GM12878 (cell line): ENCODE data around the gene TUBA4B. TPM values are rescaled to one million over a fixed set of nuclear protein-coding genes. Genes with fewer than 3 reads are reported as not detected.

Experiments used
- ATAC-seq: fragments of 200-7000 bp; cut with Tn5 transposase; 3 replicates; pipeline ENCODE4 v1.9.1; 2020; ENCODE audit warnings: mild to moderate bottlenecking, moderate library complexity
- BruUV-seq: library from RNA; stranded (reverse); fragments of 400-500 nt; replicated peaks from 2 replicates; lab custom pipeline; 2021; lab: Mats Ljungman, UMichigan
- CTCF ChIA-PET: fragments of 300-600 bp; sonication (Branson Sonifier 250); formaldehyde crosslinking; extraction: SDS; loops from one replicate; lab custom pipeline; 2021; ENCODE audit warnings: inconsistent platforms; lab: Yijun Ruan, JAX
- POLR2A ChIA-PET: fragments of 350-600 bp; formaldehyde crosslinking; extraction: SDS; loops from one replicate; lab custom pipeline; 2021; ENCODE audit warnings: inconsistent platforms; lab: Charles Lee
- RAD21 ChIA-PET: fragments of 300-600 bp; sonication (Branson Sonifier 250); formaldehyde crosslinking; loops from one replicate; lab custom pipeline; 2023; ENCODE audit warnings: antibody characterized with exemption; ENCODE audit not compliant: unreplicated experiment; lab: Charles Lee
- SMC1A ChIA-PET: fragments of 300-600 bp; sonication (Branson Sonifier 250); formaldehyde crosslinking; loops from one replicate; lab custom pipeline; 2023; ENCODE audit not compliant: unreplicated experiment, uncharacterized antibody; lab: Charles Lee
- DNase-seq: peaks from one replicate; pipeline ENCODE4 v3.0.0-alpha.2; 2011; ENCODE audit warnings: low read depth, low spot score
- FAIRE-seq: peaks from 3 replicates; lab custom pipeline; 2011; peaks lifted over from hg19 to GRCh38; lab: Jason Lieb, UNC
- H2AFZ ChIP-seq: 2 replicates; pipeline ENCODE4 v1.6.0; 2011; ENCODE audit warnings: low read depth, low read length, control low read depth; ENCODE audit not compliant: control insufficient read depth
- H3K27ac ChIP-seq: 2 replicates; pipeline ENCODE4 v1.5.1; 2011; ENCODE audit warnings: control low read depth; ENCODE audit not compliant: control insufficient read depth, insufficient read depth
- H3K27me3 ChIP-seq, 2 experiments: replicated peaks in 1 of 2; 2 replicates each; pipeline versions ENCODE4 v1.6.0 to v1.6.1; 2011; ENCODE audit warnings: low read length in 1 of 2; ENCODE audit not compliant: control insufficient read depth in 2 of 2, insufficient read depth in 2 of 2
- H3K36me3 ChIP-seq, 2 experiments: 2 replicates each; pipeline ENCODE4 v1.5.1; 2011; ENCODE audit warnings: low read length in 1 of 2; ENCODE audit not compliant: control insufficient read depth in 2 of 2, insufficient read depth in 2 of 2
- H3K4me1 ChIP-seq: 2 replicates; pipeline ENCODE4 v1.6.1; 2011; ENCODE audit warnings: mild to moderate bottlenecking, low read length, moderate library complexity, mixed read lengths; ENCODE audit not compliant: control insufficient read depth, insufficient read depth
- H3K4me2 ChIP-seq: 2 replicates; pipeline ENCODE4 v1.6.0; 2011; ENCODE audit warnings: control low read depth; ENCODE audit not compliant: control insufficient read depth, insufficient read depth
- H3K4me3 ChIP-seq: fragments of 200-600 bp; sonication (generic); 2 replicates; pipeline ENCODE4 v1.5.1; 2016
- H3K79me2 ChIP-seq: 2 replicates; pipeline ENCODE4 v1.6.0; 2011; ENCODE audit warnings: low read length; ENCODE audit not compliant: control insufficient read depth, insufficient read depth
- H3K9ac ChIP-seq: 2 replicates; pipeline ENCODE4 v1.8.0; 2011; ENCODE audit warnings: low read length, control low read depth, mixed read lengths; ENCODE audit not compliant: control insufficient read depth, insufficient read depth
- H3K9me3 ChIP-seq: replicated peaks from 3 replicates; pipeline ENCODE4 v1.5.1; 2011; ENCODE audit warnings: mild to moderate bottlenecking, low read length; ENCODE audit not compliant: control insufficient read depth, insufficient read depth
- H4K20me1 ChIP-seq: 2 replicates; pipeline ENCODE4 v1.6.0; 2011; ENCODE audit not compliant: control insufficient read depth, insufficient read depth
- SPI1 ChIP-seq: IDR thresholded peaks from 2 replicates; pipeline ENCODE4 v1.6.1; 2011; ENCODE audit warnings: low read depth, mild to moderate bottlenecking, low read length, moderate library complexity, borderline replicate concordance; ENCODE audit not compliant: insufficient read depth
- WGBS: methylation state at CpG from one replicate; pipeline ENCODE4 v1.1.6; 2016; ENCODE audit warnings: low lambda C conversion rate; ENCODE audit not compliant: insufficient replicate concordance, insufficient coverage; ENCODE audit errors: missing lambda C conversion rate; 5-methylcytosine and 5-hydroxymethylcytosine counted together
- in situ Hi-C: fragments of 300-500 bp; cut with MboI; formaldehyde crosslinking; loops from 9 replicates; pipeline ENCODE4 v1.14.3; 2018; ENCODE audit warnings: mixed read lengths
- intact Hi-C: fragments of 100-400 bp; cut with micrococcal nuclease; formaldehyde crosslinking; loops from one replicate; pipeline ENCODE4 v1.14.2; 2022; ENCODE audit not compliant: unreplicated experiment
- polyA plus RNA-seq, 11 experiments: library from polyadenylated mRNA; depleted of rRNA in 4 of 11; unstranded in 6 of 11; stranded (reverse) in 5 of 11; fragments of >200 nt; fragmentation: Nextera tagmentation in 4 of 11; fragmentation: Illumina TruSeq in 1 of 11; extraction: Ambion mirVana in 4 of 11; extraction: Trizol in 1 of 11; gene quantifications; 1 replicate in 1 of 11; 2 replicates in 10 of 11; pipeline versions ENCODE4 v1.2.1 to v1.2.3, GENCODE V29; 2011 to 2016; ENCODE audit warnings: inconsistent platforms in 2 of 11, missing spikeins in 2 of 11, low read depth in 1 of 11
- total RNA-seq, 4 experiments: library from RNA; depleted of rRNA in 3 of 4; stranded (reverse); fragments of >200 nt in 3 of 4; fragmentation: Illumina TruSeq in 1 of 4; extraction: Trizol in 1 of 4; gene quantifications; 2 replicates each; pipeline versions ENCODE4 v1.2.1 to v1.2.3, GENCODE V29; 2013 to 2021
- TF ChIP-seq, protein P1 (sequence below): fragments of 450-650 bp; IDR thresholded peaks from 2 replicates; pipeline ENCODE4 v1.6.1; 2017; ENCODE audit warnings: borderline replicate concordance

The TUBA4B gene
- total and polyA plus RNA-seq, 10 of the 15 experiments (the other 5 are each of a cell fraction or from before 2014, with no cell fraction given), result 0.07 TPM; not detected in 9

DNA sequence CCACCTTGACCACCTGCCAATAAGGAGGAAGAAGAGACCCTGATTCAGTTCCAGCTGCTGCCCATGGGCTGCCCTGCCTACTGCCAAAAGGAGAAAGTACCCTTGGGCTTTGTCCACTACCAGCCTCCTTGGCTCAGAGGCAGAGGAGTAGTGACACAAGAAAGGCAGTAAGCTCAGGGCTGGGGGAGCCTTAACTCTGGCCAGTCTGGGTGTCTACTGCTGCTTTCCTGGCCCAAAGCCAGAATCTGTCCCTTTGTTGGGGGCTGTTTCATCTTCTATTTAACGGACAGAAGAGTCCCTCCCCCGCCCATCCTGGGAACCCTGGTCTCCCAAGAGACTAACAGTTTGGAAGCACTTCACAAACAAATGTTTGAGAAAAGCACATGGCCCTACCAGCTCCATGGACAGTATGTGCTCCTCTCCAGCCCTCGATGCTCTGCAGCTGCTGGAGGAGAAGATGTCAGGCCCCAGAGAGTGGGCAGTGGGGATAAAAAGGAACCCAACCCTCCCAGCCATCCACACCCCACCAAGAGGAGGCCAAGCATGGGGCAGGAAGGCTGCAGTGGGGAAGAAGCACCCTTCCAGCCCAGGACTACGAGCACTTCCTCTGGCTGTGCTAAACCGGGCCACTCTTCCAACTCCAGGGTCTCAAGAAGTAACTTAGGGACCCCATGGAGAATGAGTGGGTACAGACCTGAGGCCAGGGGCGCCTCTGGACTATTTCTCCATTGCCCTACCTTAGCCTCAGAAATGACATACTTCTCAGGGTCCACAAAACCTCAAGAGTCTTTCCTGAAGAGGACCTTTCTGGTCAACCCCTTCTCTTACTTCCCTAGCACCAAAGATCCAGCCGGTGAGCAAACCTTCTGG lies 24.8 kb upstream of the TUBA4B start:
- H3K79me2 ChIP-seq, result peaks cover 44% of the 10 kb centered on the region
- TF ChIP-seq SPI1, result 0 out of 2 replicates have a peak, but pooled peaks have one; percentile 8
- TF ChIP-seq, protein P1, sequence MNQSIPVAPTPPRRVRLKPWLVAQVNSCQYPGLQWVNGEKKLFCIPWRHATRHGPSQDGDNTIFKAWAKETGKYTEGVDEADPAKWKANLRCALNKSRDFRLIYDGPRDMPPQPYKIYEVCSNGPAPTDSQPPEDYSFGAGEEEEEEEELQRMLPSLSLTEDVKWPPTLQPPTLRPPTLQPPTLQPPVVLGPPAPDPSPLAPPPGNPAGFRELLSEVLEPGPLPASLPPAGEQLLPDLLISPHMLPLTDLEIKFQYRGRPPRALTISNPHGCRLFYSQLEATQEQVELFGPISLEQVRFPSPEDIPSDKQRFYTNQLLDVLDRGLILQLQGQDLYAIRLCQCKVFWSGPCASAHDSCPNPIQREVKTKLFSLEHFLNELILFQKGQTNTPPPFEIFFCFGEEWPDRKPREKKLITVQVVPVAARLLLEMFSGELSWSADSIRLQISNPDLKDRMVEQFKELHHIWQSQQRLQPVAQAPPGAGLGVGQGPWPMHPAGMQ, result no peak
- H3K27me3 ChIP-seq, result no peaks in the 10 kb centered on the region

More for the DNA sequence above, 24.8 kb upstream of the TUBA4B start:
- in situ Hi-C loops (no loop called here), intact Hi-C loops (loop anchor here (2.0 kb wide), 1 partner anchor 25 kb away; the partner anchor contains the start of genes TUBA4A and TUBA4B)
- H4K20me1 ChIP-seq, result no peaks in the 10 kb centered on the region
- peaks cover 4 to 28% of the 10 kb centered on the region in 2 experiments for H3K36me3 ChIP-seq
- H3K27ac ChIP-seq, result peak overlapping the region; percentile 87
- H3K4me2 ChIP-seq, result peak overlapping the region; percentile 38
- FAIRE-seq, result no peak
- no TSS peak for BruUV-seq
- SMC1A ChIA-PET, result interaction anchor here (0.8 to 2.7 kb wide), 8 partner anchors 9 to 69 kb away, joined by 3 to 22 read pairs (median 8); partner anchors contain the start of genes ABCB6, GLB1L, STK16 and TUBA4B
- CTCF ChIA-PET, result interaction anchor here (0.7 to 2.8 kb wide), 8 partner anchors 9 to 898 kb away, joined by 3 to 16 read pairs (median 7); partner anchors contain the start of gene ABCB6
- RAD21 ChIA-PET, result interaction anchor here (0.5 to 2.6 kb wide), 11 partner anchors 10 to 67 kb away, joined by 3 to 13 read pairs (median 4); partner anchors contain the start of genes ABCB6 and TUBA4A
- POLR2A ChIA-PET, result interaction anchor here (0.6 to 3.5 kb wide), 17 partner anchors 8 to 343 kb away, joined by 3 to 45 read pairs (median 4); partner anchors contain the start of genes ABCB6, DNAJB2, DNPEP and GLB1L
- WGBS, result 28% methylated on average over 7 of the region's 7 CpGs
- H3K4me1 ChIP-seq, result peaks cover 15% of the 10 kb centered on the region
- no peaks in the 10 kb centered on the region for H3K9me3 ChIP-seq
- H2AFZ ChIP-seq, result no peak overlapping the region
- no peak for DNase-seq
- peak overlapping the region; percentile 97 for H3K4me3 ChIP-seq
- no peak for ATAC-seq
- peak overlapping the region; percentile 92 for H3K9ac ChIP-seq
